Measurements from ENCODE around the gene ZNF239.

The ZNF239 gene

GRCh38 chr10:43598446-43598845 lies 24.0 kb upstream of the ZNF239 start:
- no peak overlapping the region for H3K4me3 ChIP-seq (replicated peaks; ENCODE audit: insufficient read depth, low read length)
- no peaks in the 10 kb centered on the region for H3K27me3 ChIP-seq (ENCODE audit: insufficient read depth, poor library complexity, severe bottlenecking)
- no peak for DNase-seq (ENCODE audit: low read depth in 1 of 2, low spot score in 1 of 2)
- TF ChIP-seq CTCF (IDR thresholded peaks at IDR 0.05; ENCODE audit: insufficient read depth, low read length) = no peak
- H3K27ac ChIP-seq (replicated peaks) = no peak overlapping the region

GRCh38 chr10:43596546-43596945 lies 22.1 kb upstream of the ZNF239 start:
- Histone ChIP-seq H3K27me3 (ENCODE audit: insufficient read depth, poor library complexity, severe bottlenecking) (no peaks in the 10 kb centered on the region), H3K27ac (replicated peaks) (no peak overlapping the region), H3K4me3 (replicated peaks; ENCODE audit: insufficient read depth, low read length) (no peak overlapping the region)
- no peak for TF ChIP-seq CTCF (IDR thresholded peaks at IDR 0.05; ENCODE audit: insufficient read depth, low read length)
- TF ChIP-seq POLR2AphosphoS5 (IDR thresholded peaks at IDR 0.05; ENCODE audit: low read depth) = no peak
- no peak for TF ChIP-seq GABPA (IDR thresholded peaks at IDR 0.05; ENCODE audit: low read depth)
- TF ChIP-seq SPI1 (IDR thresholded peaks at IDR 0.05; ENCODE audit: borderline replicate concordance, low read depth) = no peak
- no peak for TF ChIP-seq REST (IDR thresholded peaks at IDR 0.05; ENCODE audit: insufficient replicate concordance, low read depth)
- no peak for DNase-seq (ENCODE audit: low read depth in 1 of 2, low spot score in 1 of 2)

GRCh38 chr10:43595739-43596298 lies 21.4 kb upstream of the ZNF239 start:
- Histone ChIP-seq H3K4me3 (replicated peaks; ENCODE audit: insufficient read depth, low read length) (no peak overlapping the region), H3K27me3 (ENCODE audit: insufficient read depth, poor library complexity, severe bottlenecking) (no peaks in the 10 kb centered on the region), H3K27ac (replicated peaks) (no peak overlapping the region)
- TF ChIP-seq CTCF (IDR thresholded peaks at IDR 0.05; ENCODE audit: insufficient read depth, low read length) (no peak), REST (IDR thresholded peaks at IDR 0.05; ENCODE audit: insufficient replicate concordance, low read depth) (no peak), SPI1 (IDR thresholded peaks at IDR 0.05; ENCODE audit: borderline replicate concordance, low read depth) (no peak), POLR2AphosphoS5 (IDR thresholded peaks at IDR 0.05; ENCODE audit: low read depth) (no peak), GABPA (IDR thresholded peaks at IDR 0.05; ENCODE audit: low read depth) (no peak)
- no peak for DNase-seq (ENCODE audit: low read depth in 1 of 2, low spot score in 1 of 2)

- Histone ChIP-seq H3K4me3 (replicated peaks; ENCODE audit: insufficient read depth, low read length) (no peak overlapping the region), H3K27me3 (ENCODE audit: insufficient read depth, poor library complexity, severe bottlenecking) (no peaks in the 10 kb centered on the region), H3K27ac (replicated peaks) (no peak overlapping the region)
- no peak for TF ChIP-seq SPI1 (IDR thresholded peaks at IDR 0.05; ENCODE audit: borderline replicate concordance, low read depth)
- TF ChIP-seq CTCF (IDR thresholded peaks at IDR 0.05; ENCODE audit: insufficient read depth, low read length) = no peak
- no peak for TF ChIP-seq REST (IDR thresholded peaks at IDR 0.05; ENCODE audit: insufficient replicate concordance, low read depth)
- no peak for TF ChIP-seq GABPA (IDR thresholded peaks at IDR 0.05; ENCODE audit: low read depth)
- TF ChIP-seq POLR2AphosphoS5 (IDR thresholded peaks at IDR 0.05; ENCODE audit: low read depth) = no peak
- no peak for DNase-seq (ENCODE audit: low read depth in 1 of 2, low spot score in 1 of 2)
Measured at GRCh38 chr10:43594944-43595589, 20.7 kb upstream of the ZNF239 start.
